ENCODE results near the gene ACADS.

- TF ChIP-seq CTCF (optimal IDR thresholded peaks at IDR 0.05 in 1 of 3, IDR thresholded peaks at IDR 0.05 in 1 of 3, conservative IDR thresholded peaks at IDR 0.05 in 1 of 3; ENCODE audit: extremely low read depth in 1 of 3, insufficient read depth in 2 of 3, low read length in 3 of 3) (no peak), EZH2 (IDR thresholded peaks at IDR 0.05; ENCODE audit: low read length) (no peak)
Measured at GRCh38 chr12:120725659-120726509, at the start of gene ACADS.

All from keratinocyte (primary cell).